GM23338 (cell line): Measurements from ENCODE around the gene RPS3A. TPM values are rescaled to one million over a fixed set of nuclear protein-coding genes. Genes with fewer than 3 reads are reported as not detected.

Experiments
- ATAC-seq: fragments of 200-7000 bp; cut with Tn5 transposase; 3 replicates; pipeline ENCODE4 v1.9.1; 2020
- DNase-seq: peaks from one replicate; pipeline ENCODE4 v3.0.0-alpha.2; 2015; ENCODE audit warnings: low spot score
- H2AFZ ChIP-seq: fragments of 200-600 bp; sonication (generic); 2 replicates; pipeline ENCODE4 v1.8.0; 2016; ENCODE audit warnings: antibody characterized with exemption, mild to moderate bottlenecking, moderate library complexity
- H3F3A ChIP-seq: fragments of 200-600 bp; sonication (generic); replicated peaks from 2 replicates; pipeline ENCODE4 v1.8.0; 2017; ENCODE audit warnings: antibody characterized with exemption, mixed run types, low read depth
- H3K27ac ChIP-seq: fragments of 200-600 bp; sonication (generic); 2 replicates; pipeline ENCODE4 v1.6.1; 2016; ENCODE audit warnings: low read depth
- H3K27me3 ChIP-seq: fragments of 200-600 bp; sonication (generic); 2 replicates; pipeline ENCODE4 v1.8.0; 2016; ENCODE audit warnings: mild to moderate bottlenecking, mixed run types, moderate library complexity; ENCODE audit not compliant: insufficient read depth
- H3K36me3 ChIP-seq: fragments of 200-600 bp; sonication (generic); 2 replicates; pipeline ENCODE4 v1.8.0; 2016; ENCODE audit warnings: mild to moderate bottlenecking; ENCODE audit not compliant: insufficient read depth
- H3K4me1 ChIP-seq: fragments of 200-600 bp; sonication (generic); 2 replicates; pipeline ENCODE4 v1.8.0; 2016; ENCODE audit warnings: mild to moderate bottlenecking, moderate library complexity; ENCODE audit not compliant: insufficient read depth
- H3K4me2 ChIP-seq: fragments of 200-600 bp; sonication (generic); 2 replicates; pipeline ENCODE4 v1.7.1; 2017; ENCODE audit warnings: mixed run types
- H3K4me3 ChIP-seq: fragments of 200-600 bp; sonication (generic); 2 replicates; pipeline ENCODE4 v1.6.1; 2016; ENCODE audit warnings: mixed run types
- H3K79me2 ChIP-seq: fragments of 200-600 bp; sonication (generic); replicated peaks from 2 replicates; pipeline ENCODE4 v1.8.0; 2017; ENCODE audit warnings: mild to moderate bottlenecking; ENCODE audit not compliant: insufficient read depth
- H3K9me2 ChIP-seq: fragments of 200-600 bp; sonication (generic); 2 replicates; pipeline ENCODE4 v1.8.0; 2017; ENCODE audit not compliant: insufficient read depth
- H4K20me1 ChIP-seq: fragments of 200-600 bp; sonication (generic); replicated peaks from 2 replicates; pipeline ENCODE4 v1.8.0; 2017; ENCODE audit warnings: mild to moderate bottlenecking; ENCODE audit not compliant: insufficient read depth
- H3K27ac Mint-ChIP-seq: 2 replicates; pipeline ENCODE4 v1.8.0; 2020; ENCODE audit warnings: inconsistent platforms, mild to moderate bottlenecking, moderate library complexity, mixed read lengths
- H3K27me3 Mint-ChIP-seq: 3 replicates; pipeline ENCODE4 v1.8.0; 2022; ENCODE audit warnings: low read depth, mild to moderate bottlenecking, moderate library complexity, mixed read lengths, inconsistent platforms; ENCODE audit not compliant: insufficient read depth, poor library complexity
- H3K36me3 Mint-ChIP-seq: 3 replicates; pipeline ENCODE4 v1.8.0; 2021; ENCODE audit warnings: low read depth, mild to moderate bottlenecking, inconsistent platforms, moderate library complexity, mixed read lengths
- H3K4me1 Mint-ChIP-seq: 3 replicates; pipeline ENCODE4 v1.8.0; 2020; ENCODE audit warnings: mild to moderate bottlenecking, inconsistent platforms, mixed read lengths
- H3K4me3 Mint-ChIP-seq: 3 replicates; pipeline ENCODE4 v1.8.0; 2021; ENCODE audit warnings: moderate library complexity, mild to moderate bottlenecking, inconsistent platforms, mixed read lengths
- H3K9me3 Mint-ChIP-seq: 3 replicates; pipeline ENCODE4 v1.8.0; 2020; ENCODE audit warnings: moderate library complexity, mild to moderate bottlenecking, inconsistent platforms, mixed read lengths
- CREB1 ChIP-seq: fragments of 250-450 bp; sonication (Bioruptor Pico); IDR thresholded peaks from 2 replicates; pipeline ENCODE4 v1.5.0; 2020; ENCODE audit warnings: low read depth, mild to moderate bottlenecking, moderate library complexity
- EZH2phosphoT487 ChIP-seq: fragments of 200-600 bp; sonication (generic); IDR thresholded peaks from one replicate; pipeline ENCODE4 v1.8.1; 2018; ENCODE audit warnings: antibody characterized with exemption; ENCODE audit not compliant: unreplicated experiment
- NANOG ChIP-seq: IDR thresholded peaks from 2 replicates; pipeline ENCODE4 v1.6.1; 2016; ENCODE audit warnings: antibody characterized with exemption, borderline replicate concordance
- ZNF114 ChIP-seq: fragments of 250-450 bp; sonication (Bioruptor Pico); IDR thresholded peaks from 2 replicates; pipeline ENCODE4 v1.5.0; 2020; ENCODE audit warnings: mild to moderate bottlenecking, moderate library complexity
- ZNF331 ChIP-seq: fragments of 250-450 bp; sonication (Bioruptor Pico); IDR thresholded peaks from 2 replicates; pipeline ENCODE4 v1.5.0; 2020; ENCODE audit warnings: low read depth, mild to moderate bottlenecking, moderate library complexity
- ZNF462 ChIP-seq: fragments of 250-450 bp; sonication (Bioruptor Pico); IDR thresholded peaks from 2 replicates; pipeline ENCODE4 v1.5.0; 2020; ENCODE audit warnings: mild to moderate bottlenecking, moderate library complexity
- polyA plus RNA-seq: library from polyadenylated mRNA; unstranded; fragments of >200 nt; fragmentation: Nextera tagmentation; extraction: Ambion mirVana; gene quantifications from 2 replicates; pipeline ENCODE4 v1.2.1, GENCODE V29; 2016
- total RNA-seq: library from RNA; depleted of rRNA; stranded (reverse); fragments of >200 nt; shearing (Covaris generic); gene quantifications from 2 replicates; pipeline ENCODE4 v1.2.3, GENCODE V29; 2014
- TF ChIP-seq, protein P1 (sequence below), 2 experiments: fragments of 200-600 bp in 1 of 2; sonication (generic) in 1 of 2; conservative IDR thresholded peaks; 2 replicates each; pipeline versions ENCODE4 v1.5.1 to v1.6.1; 2016 to 2017; ENCODE audit warnings: antibody characterized with exemption in 2 of 2, low read depth in 2 of 2, mild to moderate bottlenecking in 2 of 2, moderate library complexity in 1 of 2

The RPS3A gene
- total and polyA plus RNA-seq, 2 experiments from 2014 or later: 2,486 to 3,506 TPM

- TF ChIP-seq ZNF462 (CRISPR knock-in tag): no peak
Measured at GRCh38 chr4:151092488-151092887, 6.9 kb upstream of the RPS3A start (continued).

GRCh38 chr4:151093203-151093602 lies 6.2 kb upstream of the RPS3A start:
- DNase-seq: peak; percentile 53
- Histone ChIP-seq H3K27me3 (no peaks in the 10 kb centered on the region), H3F3A (no peaks in the 10 kb centered on the region), H4K20me1 (no peaks in the 10 kb centered on the region), H3K79me2 (no peaks in the 10 kb centered on the region), H2AFZ (no peak overlapping the region), H3K9me2 (no peaks in the 10 kb centered on the region), H3K36me3 (no peaks in the 10 kb centered on the region), H3K27ac (no peak overlapping the region), H3K4me1 (0 out of 2 replicates have a peak, but pooled peaks cover 3% of the 10 kb centered on the region), H3K4me2 (no peak overlapping the region), H3K4me3 (no peak overlapping the region)
- ATAC-seq: peak; percentile 65
- H3K9me3 Mint-ChIP-seq: no peaks in the 10 kb centered on the region
- peaks cover 8% of the 10 kb centered on the region; the same call in 2 of the 3 replicates for H3K4me1 Mint-ChIP-seq
- H3K27ac Mint-ChIP-seq: no peak overlapping the region
- no peaks in the 10 kb centered on the region for H3K36me3 Mint-ChIP-seq
- peaks cover 5% of the 10 kb centered on the region for H3K27me3 Mint-ChIP-seq
- H3K4me3 Mint-ChIP-seq: no peak overlapping the region
- TF ChIP-seq CREB1 (CRISPR knock-in tag) (no peak), ZNF331 (no peak), ZNF462 (CRISPR knock-in tag) (no peak), ZNF114 (CRISPR knock-in tag) (no peak), EZH2phosphoT487 (no peak), NANOG (no peak)
- TF ChIP-seq, protein P1, sequence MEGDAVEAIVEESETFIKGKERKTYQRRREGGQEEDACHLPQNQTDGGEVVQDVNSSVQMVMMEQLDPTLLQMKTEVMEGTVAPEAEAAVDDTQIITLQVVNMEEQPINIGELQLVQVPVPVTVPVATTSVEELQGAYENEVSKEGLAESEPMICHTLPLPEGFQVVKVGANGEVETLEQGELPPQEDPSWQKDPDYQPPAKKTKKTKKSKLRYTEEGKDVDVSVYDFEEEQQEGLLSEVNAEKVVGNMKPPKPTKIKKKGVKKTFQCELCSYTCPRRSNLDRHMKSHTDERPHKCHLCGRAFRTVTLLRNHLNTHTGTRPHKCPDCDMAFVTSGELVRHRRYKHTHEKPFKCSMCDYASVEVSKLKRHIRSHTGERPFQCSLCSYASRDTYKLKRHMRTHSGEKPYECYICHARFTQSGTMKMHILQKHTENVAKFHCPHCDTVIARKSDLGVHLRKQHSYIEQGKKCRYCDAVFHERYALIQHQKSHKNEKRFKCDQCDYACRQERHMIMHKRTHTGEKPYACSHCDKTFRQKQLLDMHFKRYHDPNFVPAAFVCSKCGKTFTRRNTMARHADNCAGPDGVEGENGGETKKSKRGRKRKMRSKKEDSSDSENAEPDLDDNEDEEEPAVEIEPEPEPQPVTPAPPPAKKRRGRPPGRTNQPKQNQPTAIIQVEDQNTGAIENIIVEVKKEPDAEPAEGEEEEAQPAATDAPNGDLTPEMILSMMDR (conservative IDR thresholded peaks at IDR 0.05; ENCODE audit: low read depth in 2 of 2): no peak
